Loucy (cell line): Measurements from ENCODE around the gene TUT7.

Source experiments
- CTCF ChIP-seq: fragments of 200-600 bp; sonication (generic); conservative IDR thresholded peaks from 2 replicates; pipeline ENCODE4 v1.5.1; 2014; ENCODE audit warnings: mild to moderate bottlenecking, antibody characterized with exemption, low read length
- EZH2phosphoT487 ChIP-seq: fragments of 200-600 bp; IDR thresholded peaks from 2 replicates; pipeline ENCODE4 v1.6.1; 2018; ENCODE audit warnings: antibody characterized with exemption, mild to moderate bottlenecking, moderate library complexity, borderline replicate concordance

- TF ChIP-seq CTCF (no peak), EZH2phosphoT487 (no peak)
Observed at GRCh38 chr9:86298873-86299272, 55.3 kb downstream of the TUT7 start.
